ENCODE results near the gene CTR9. TPM values are rescaled to one million over a fixed set of nuclear protein-coding genes. Genes with fewer than 3 reads are reported as not detected.

Gene CTR9
- total and polyA plus RNA-seq, 10 donors: 13.8 to 44.4 (median 32.9) TPM

DNA sequence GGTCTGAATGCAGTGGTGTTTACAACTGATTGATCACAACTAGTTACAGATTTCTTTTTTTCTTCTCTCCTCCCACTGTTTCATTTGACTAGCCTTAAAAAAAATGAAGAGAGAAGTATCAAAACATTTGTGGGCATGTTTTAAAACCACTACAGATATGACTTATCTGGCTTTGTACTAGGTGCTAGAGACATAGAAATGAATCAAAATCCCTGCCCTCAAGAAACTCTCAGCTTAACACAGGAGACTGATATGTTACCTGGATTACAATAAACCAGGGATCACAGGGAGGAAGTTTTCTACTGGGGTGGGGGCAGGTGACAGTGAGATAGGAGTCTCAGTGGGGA, 25.2 kb upstream of the CTR9 start:
- intact Hi-C loops (cut with DNase I; ENCODE audit: low total_unique reads): no loop called here
- Histone ChIP-seq H3K9me3 (no peaks in the 10 kb centered on the region), H3K27ac (no peak overlapping the region), H3K27me3 (replicated peaks in 1 of 7) (no peaks in the 10 kb centered on the region), H3K36me3 (no peaks in the 10 kb centered on the region), H3K4me1 (peaks cover 0 to 16% (median 0%) of the 10 kb centered on the region in 6 donors), H3K4me3 (no peak overlapping the region)
- DNase-seq: no peak
- TF ChIP-seq POLR2A (IDR thresholded peaks at IDR 0.05) (no peak), POLR2AphosphoS5 (IDR thresholded peaks at IDR 0.05) (no peak)
- TF ChIP-seq, protein P1, sequence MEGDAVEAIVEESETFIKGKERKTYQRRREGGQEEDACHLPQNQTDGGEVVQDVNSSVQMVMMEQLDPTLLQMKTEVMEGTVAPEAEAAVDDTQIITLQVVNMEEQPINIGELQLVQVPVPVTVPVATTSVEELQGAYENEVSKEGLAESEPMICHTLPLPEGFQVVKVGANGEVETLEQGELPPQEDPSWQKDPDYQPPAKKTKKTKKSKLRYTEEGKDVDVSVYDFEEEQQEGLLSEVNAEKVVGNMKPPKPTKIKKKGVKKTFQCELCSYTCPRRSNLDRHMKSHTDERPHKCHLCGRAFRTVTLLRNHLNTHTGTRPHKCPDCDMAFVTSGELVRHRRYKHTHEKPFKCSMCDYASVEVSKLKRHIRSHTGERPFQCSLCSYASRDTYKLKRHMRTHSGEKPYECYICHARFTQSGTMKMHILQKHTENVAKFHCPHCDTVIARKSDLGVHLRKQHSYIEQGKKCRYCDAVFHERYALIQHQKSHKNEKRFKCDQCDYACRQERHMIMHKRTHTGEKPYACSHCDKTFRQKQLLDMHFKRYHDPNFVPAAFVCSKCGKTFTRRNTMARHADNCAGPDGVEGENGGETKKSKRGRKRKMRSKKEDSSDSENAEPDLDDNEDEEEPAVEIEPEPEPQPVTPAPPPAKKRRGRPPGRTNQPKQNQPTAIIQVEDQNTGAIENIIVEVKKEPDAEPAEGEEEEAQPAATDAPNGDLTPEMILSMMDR (IDR thresholded peaks at IDR 0.05 in 8 of 11, conservative IDR thresholded peaks at IDR 0.05 in 3 of 11): no peak

- DNase-seq: no peak
- WGBS, 5 donors: 77 to 86% (median 86%) methylated on average over 4 of the region's 4 CpGs
- peaks cover 0 to 16% (median 0%) of the 10 kb centered on the region in 6 donors for H3K4me1 ChIP-seq
- intact Hi-C loops (cut with DNase I; ENCODE audit: low total_unique reads): no loop called here
- TF ChIP-seq POLR2A (IDR thresholded peaks at IDR 0.05): no peak
- H3K36me3 ChIP-seq: no peaks in the 10 kb centered on the region
- H3K4me3 ChIP-seq: no peak overlapping the region
- H3K27ac ChIP-seq: no peak overlapping the region
- H3K9me3 ChIP-seq: no peaks in the 10 kb centered on the region
- H3K27me3 ChIP-seq (replicated peaks in 1 of 7): no peaks in the 10 kb centered on the region
Measured at GRCh38 chr11:10727146-10727851, 23.7 kb upstream of the CTR9 start.

- intact Hi-C loops (cut with DNase I; ENCODE audit: low total_unique reads): no loop called here
- WGBS, 5 donors: 73 to 95% (median 85%) methylated on average over 3 of the region's 3 CpGs
Measured at GRCh38 chr11:10728154-10728553, 22.9 kb upstream of the CTR9 start.

GRCh38 chr11:10728789-10729472, 22.1 kb upstream of the CTR9 start:
- no peak overlapping the region for H3K27ac ChIP-seq
- no peak for DNase-seq

More at GRCh38 chr11:10728154-10728553, 22.9 kb upstream of the CTR9 start:
- Histone ChIP-seq H3K27me3 (replicated peaks in 1 of 7) (no peaks in the 10 kb centered on the region), H3K4me3 (no peak overlapping the region), H3K9me3 (no peaks in the 10 kb centered on the region), H3K4me1 (peaks cover 0 to 16% (median 0%) of the 10 kb centered on the region in 6 donors), H3K36me3 (no peaks in the 10 kb centered on the region), H3K27ac (no peak overlapping the region)
- no peak for DNase-seq
- TF ChIP-seq, protein P1 (IDR thresholded peaks at IDR 0.05 in 8 of 11, conservative IDR thresholded peaks at IDR 0.05 in 3 of 11): no peak
- TF ChIP-seq POLR2A (IDR thresholded peaks at IDR 0.05) (no peak), POLR2AphosphoS5 (IDR thresholded peaks at IDR 0.05) (no peak)

More at GRCh38 chr11:10728789-10729472, 22.1 kb upstream of the CTR9 start:
- H3K27me3 ChIP-seq (replicated peaks in 1 of 7): no peaks in the 10 kb centered on the region
- H3K4me1 ChIP-seq: peaks cover 0 to 16% (median 0%) of the 10 kb centered on the region in 6 donors
- TF ChIP-seq POLR2AphosphoS5 (IDR thresholded peaks at IDR 0.05) (no peak), POLR2A (IDR thresholded peaks at IDR 0.05) (no peak)
- TF ChIP-seq, protein P1 (IDR thresholded peaks at IDR 0.05 in 8 of 11, conservative IDR thresholded peaks at IDR 0.05 in 3 of 11): no peak
- no peak overlapping the region for H3K4me3 ChIP-seq
- H3K36me3 ChIP-seq: no peaks in the 10 kb centered on the region
- 70 to 87% (median 73%) methylated on average over 13 to 20 of the region's 20 CpGs for WGBS, 5 donors
- H3K9me3 ChIP-seq: no peaks in the 10 kb centered on the region
- intact Hi-C loops (cut with DNase I; ENCODE audit: low total_unique reads): no loop called here
